Activated B cell treated with CpG ODN at 0.5 μM for 24 hours (primary cell): ENCODE measurements around the gene SRM. TPM values are rescaled to one million over a fixed set of nuclear protein-coding genes. Genes with fewer than 3 reads are reported as not detected.
A peak's percentile ranks its signal among the peaks of the same experiment; 100 is the strongest.
"Not testable (repeated sequence)": the region's sequence is repeated elsewhere in the genome, so short reads cannot be mapped to it uniquely, and the experiment has no call there.

Source experiments
- ATAC-seq: fragments of 200-7000 bp; cut with Tn5 transposase; one replicate; pipeline ENCODE4 v1.10.0; 2021; ENCODE audit warnings: low read depth, mild to moderate bottlenecking, moderate library complexity
- CTCF ChIA-PET: fragments of 350-600 bp; sonication (Branson Sonifier 250); formaldehyde crosslinking; loops from one replicate; lab custom pipeline; 2021; ENCODE audit warnings: antibody characterized with exemption; lab: Charles Lee
- POLR2A ChIA-PET: fragments of 350-600 bp; sonication (Branson Sonifier 250); formaldehyde crosslinking; loops from one replicate; lab custom pipeline; 2021; ENCODE audit warnings: antibody characterized with exemption; lab: Charles Lee
- DNase-seq: peaks from one replicate; pipeline ENCODE4 v3.0.0; 2022
- H3K27ac Mint-ChIP-seq: one replicate; pipeline ENCODE4 v1.8.0; 2020; ENCODE audit warnings: mixed read lengths
- H3K27me3 Mint-ChIP-seq: one replicate; pipeline ENCODE4 v1.8.0; 2021; ENCODE audit warnings: mixed read lengths
- H3K36me3 Mint-ChIP-seq: one replicate; pipeline ENCODE4 v1.8.0; 2021; ENCODE audit warnings: low read depth, mixed read lengths
- H3K4me1 Mint-ChIP-seq: one replicate; pipeline ENCODE4 v1.8.0; 2021; ENCODE audit warnings: mixed read lengths
- H3K4me3 Mint-ChIP-seq: one replicate; pipeline ENCODE4 v1.8.0; 2020; ENCODE audit warnings: mild to moderate bottlenecking, mixed read lengths
- H3K9me3 Mint-ChIP-seq: one replicate; pipeline ENCODE4 v1.8.0; 2020; ENCODE audit warnings: mixed read lengths
- CTCF ChIP-seq: fragments of 200-600 bp; IDR thresholded peaks from one replicate; pipeline ENCODE4 v1.8.0; 2022; ENCODE audit warnings: antibody characterized with exemption, mild to moderate bottlenecking
- intact Hi-C: fragments of 100-400 bp; cut with micrococcal nuclease; formaldehyde crosslinking; loops from one replicate; pipeline ENCODE4 v1.15.1; 2024
- total RNA-seq: library from RNA; stranded (reverse); gene quantifications from 2 replicates; pipeline ENCODE4 v1.2.3, GENCODE V29; 2022

The SRM gene
- total RNA-seq, 1 donor from 2014 or later: 106 TPM

GRCh38 chr1:11044086-11044848, 15.6 kb downstream of the SRM start:
- CTCF ChIA-PET: no interaction called here
- Mint-ChIP-seq H3K27me3 (no peaks in the 10 kb centered on the region), H3K4me3 (no peak overlapping the region), H3K9me3 (no peaks in the 10 kb centered on the region), H3K36me3 (no peaks in the 10 kb centered on the region), H3K27ac (no peak overlapping the region), H3K4me1 (no peaks in the 10 kb centered on the region)
- ATAC-seq (no peak), DNase-seq (peak; percentile 7)
- POLR2A ChIA-PET: no interaction called here
- no peak for TF ChIP-seq CTCF
- intact Hi-C loops: no loop called here

- H3K9me3 Mint-ChIP-seq: no peaks in the 10 kb centered on the region
- ChIA-PET CTCF (no interaction called here), POLR2A (no interaction called here)
- intact Hi-C loops: no loop called here
- no peak overlapping the region for H3K27ac Mint-ChIP-seq
- no peak for TF ChIP-seq CTCF
- no peaks in the 10 kb centered on the region for H3K36me3 Mint-ChIP-seq
- DNase-seq: peak; percentile 5
- no peaks in the 10 kb centered on the region for H3K4me1 Mint-ChIP-seq
- H3K4me3 Mint-ChIP-seq: no peak overlapping the region
- no peak for ATAC-seq
- H3K27me3 Mint-ChIP-seq: no peaks in the 10 kb centered on the region
Observed at GRCh38 chr1:11042995-11043874, 16.6 kb downstream of the SRM start.

- Mint-ChIP-seq H3K4me3 (no peak overlapping the region), H3K27me3 (peaks cover 6% of the 10 kb centered on the region), H3K27ac (no peak overlapping the region), H3K9me3 (no peaks in the 10 kb centered on the region), H3K4me1 (peaks cover 4% of the 10 kb centered on the region), H3K36me3 (no peaks in the 10 kb centered on the region)
- ATAC-seq: no peak
- intact Hi-C loops: no loop called here
- CTCF ChIA-PET: no interaction called here
- no peak for DNase-seq
- POLR2A ChIA-PET: no interaction called here
- TF ChIP-seq CTCF: no peak
Observed at GRCh38 chr1:11042065-11042464, 17.8 kb downstream of the SRM start.

- DNase-seq: no peak
- Mint-ChIP-seq H3K27me3 (peaks cover 6% of the 10 kb centered on the region), H3K4me1 (peaks cover 4% of the 10 kb centered on the region), H3K9me3 (no peaks in the 10 kb centered on the region), H3K27ac (no peak overlapping the region), H3K4me3 (no peak overlapping the region), H3K36me3 (no peaks in the 10 kb centered on the region)
- intact Hi-C loops: no loop called here
- no peak for ATAC-seq
- TF ChIP-seq CTCF: no peak
- ChIA-PET POLR2A (no interaction called here), CTCF (interaction anchor here (1.0 to 6.4 kb wide), 2 partner anchors 602 to 1618 kb away, joined by 3 to 101 read pairs; no protein-coding TSS in a partner anchor)
Observed at GRCh38 chr1:11041048-11041447, 18.8 kb downstream of the SRM start.

- not testable (repeated sequence) for ATAC-seq, H3K27me3 Mint-ChIP-seq
Observed at GRCh38 chr1:11040105-11040429, 19.8 kb downstream of the SRM start.

More at GRCh38 chr1:11040105-11040429, 19.8 kb downstream of the SRM start:
- H3K27ac Mint-ChIP-seq, DNase-seq, H3K4me1 Mint-ChIP-seq, POLR2A ChIA-PET, H3K36me3 Mint-ChIP-seq, H3K9me3 Mint-ChIP-seq, H3K4me3 Mint-ChIP-seq, intact Hi-C loops: not testable (repeated sequence)
- CTCF ChIA-PET: interaction anchor here (6.4 kb wide), 1 partner anchor 603 kb away, joined by 101 read pairs; no protein-coding TSS in a partner anchor
